Upper lobe of left lung (tissue), 6 donors: ENCODE data around the gene KMT2B. TPM values are rescaled to one million over a fixed set of nuclear protein-coding genes. Genes with fewer than 3 reads are reported as not detected.
A peak's percentile ranks its signal among the peaks of the same experiment; 100 is the strongest.
"Not testable (repeated sequence)": the region's sequence is repeated elsewhere in the genome, so short reads cannot be mapped to it uniquely, and the experiment has no call there.

Experiments
- ATAC-seq, 2 donors: fragments of 200-7000 bp; cut with Tn5 transposase; one replicate each; pipeline ENCODE4 v1.9.1; 2022; ENCODE audit warnings: mild to moderate bottlenecking in 2 of 2, moderate library complexity in 2 of 2; ENCODE audit not compliant: low FRiP score in 2 of 2
- DNase-seq, 2 donors: peaks; one replicate each; pipeline ENCODE4 v3.0.0-alpha.2; 2019 to 2020
- H3K27ac ChIP-seq, 4 donors: fragments of 200-600 bp; sonication (generic); one replicate each; pipeline ENCODE4 v1.5.1; 2016 to 2019
- H3K27me3 ChIP-seq, 4 donors: fragments of 200-600 bp; sonication (generic); one replicate each; pipeline ENCODE4 v1.5.1; 2017 to 2019
- H3K36me3 ChIP-seq, 4 donors: fragments of 200-600 bp; sonication (generic); one replicate each; pipeline ENCODE4 v1.5.1; 2016 to 2019
- H3K4me1 ChIP-seq, 4 donors: fragments of 200-600 bp; sonication (generic); one replicate each; pipeline ENCODE4 v1.5.1; 2018 to 2019
- H3K4me3 ChIP-seq, 4 donors: fragments of 200-600 bp; sonication (generic); one replicate each; pipeline ENCODE4 v1.5.1; 2017 to 2019; ENCODE audit warnings: mild to moderate bottlenecking in 2 of 4, moderate library complexity in 1 of 4
- H3K9me3 ChIP-seq, 4 donors: fragments of 200-600 bp; sonication (generic); one replicate each; pipeline ENCODE4 v1.5.1; 2018 to 2019
- EP300 ChIP-seq, 4 donors: sonication (generic); formaldehyde crosslinking; IDR thresholded peaks; one replicate each; pipeline ENCODE4 v1.5.1; 2017; ENCODE audit warnings: antibody characterized with exemption in 4 of 4, control low read depth in 2 of 4
- POLR2A ChIP-seq, 4 donors: fragments of 450-650 bp; IDR thresholded peaks; one replicate each; pipeline ENCODE4 v1.5.1; 2016 to 2017; ENCODE audit warnings: antibody characterized with exemption in 4 of 4, mild to moderate bottlenecking in 2 of 4
- POLR2AphosphoS5 ChIP-seq, 2 donors: sonication (generic); formaldehyde crosslinking; IDR thresholded peaks; one replicate each; pipeline ENCODE4 v1.5.1; 2017; ENCODE audit warnings: antibody characterized with exemption in 2 of 2
- WGBS, 2 donors: methylation state at CpG; one replicate each; pipeline ENCODE4 v1.1.5; 2017 to 2018; 5-methylcytosine and 5-hydroxymethylcytosine counted together
- total RNA-seq, 6 donors: library from RNA; depleted of rRNA in 4 of 6; stranded (reverse); fragments of >200 nt in 4 of 6; gene quantifications; one replicate each; pipeline versions ENCODE4 v1.1.0 to v1.2.1, GENCODE V29; 2016 to 2021
- TF ChIP-seq, protein P1 (sequence below), 6 experiments: fragments of 450-650 bp in 4 of 6; fragments of 200-600 bp in 2 of 6; sonication (generic) in 2 of 6; IDR thresholded peaks; one replicate each; pipeline ENCODE4 v1.5.1; 2016 to 2019; ENCODE audit warnings: antibody characterized with exemption in 6 of 6
- donor health status: DM: no; HTN: no; CAD: no; lungs with moderate emphysema.
- donor health status: DM: no; HTN: yes; CAD: no; lungs with severe emphysema.

KMT2B gene
- total RNA-seq, 6 donors from 2014 or later = 23.3 to 70.2 (median 37.3) TPM

DNA sequence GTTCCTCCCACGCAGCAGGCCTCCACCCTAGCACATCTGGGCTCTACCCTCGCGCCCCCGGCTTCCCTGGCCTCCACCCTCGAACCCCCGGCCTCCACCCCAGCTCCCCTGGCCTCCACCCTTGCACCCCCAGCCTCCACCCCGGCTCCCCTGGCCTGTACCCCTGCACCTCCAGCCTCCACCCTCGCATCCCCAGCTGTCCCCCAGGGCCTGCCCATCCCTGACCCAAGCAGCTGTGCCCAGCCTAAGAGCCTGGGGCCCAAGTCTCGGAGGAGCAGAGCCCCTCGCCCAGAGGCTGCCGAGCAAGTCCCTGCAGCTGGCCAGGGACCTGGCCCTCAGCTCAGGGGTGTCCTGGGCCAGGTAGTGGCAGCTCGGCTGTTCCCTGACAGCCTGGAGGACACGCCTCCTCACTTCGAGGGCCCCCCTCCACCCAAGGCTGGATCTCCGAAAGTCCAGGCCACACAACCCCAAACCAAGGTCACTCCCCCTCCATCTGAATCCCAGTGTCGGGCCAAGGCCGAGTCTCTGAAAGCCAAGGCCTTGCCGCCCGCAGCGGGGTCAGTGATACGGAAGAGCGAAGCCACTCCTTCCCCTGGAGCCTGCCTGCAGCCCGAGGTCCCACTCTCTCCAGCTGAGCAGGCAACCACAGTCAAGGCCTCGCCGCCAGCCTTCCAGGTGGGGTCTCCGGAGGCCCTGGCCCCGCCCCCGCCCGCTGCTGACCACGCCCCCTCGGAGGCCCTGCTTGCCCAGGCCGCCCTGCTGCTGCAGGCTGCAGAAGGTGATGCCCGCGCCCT, 49.7 kb downstream of the KMT2B start:
- Histone ChIP-seq H3K27ac (no peak overlapping the region), H3K27me3 (no peaks in the 10 kb centered on the region), H3K4me1 (no peaks in the 10 kb centered on the region), H3K4me3 (no peak overlapping the region), H3K36me3 (peaks cover 0 to 53% (median 27%) of the 10 kb centered on the region in 4 donors), H3K9me3 (no peaks in the 10 kb centered on the region)
- TF ChIP-seq, protein P1, sequence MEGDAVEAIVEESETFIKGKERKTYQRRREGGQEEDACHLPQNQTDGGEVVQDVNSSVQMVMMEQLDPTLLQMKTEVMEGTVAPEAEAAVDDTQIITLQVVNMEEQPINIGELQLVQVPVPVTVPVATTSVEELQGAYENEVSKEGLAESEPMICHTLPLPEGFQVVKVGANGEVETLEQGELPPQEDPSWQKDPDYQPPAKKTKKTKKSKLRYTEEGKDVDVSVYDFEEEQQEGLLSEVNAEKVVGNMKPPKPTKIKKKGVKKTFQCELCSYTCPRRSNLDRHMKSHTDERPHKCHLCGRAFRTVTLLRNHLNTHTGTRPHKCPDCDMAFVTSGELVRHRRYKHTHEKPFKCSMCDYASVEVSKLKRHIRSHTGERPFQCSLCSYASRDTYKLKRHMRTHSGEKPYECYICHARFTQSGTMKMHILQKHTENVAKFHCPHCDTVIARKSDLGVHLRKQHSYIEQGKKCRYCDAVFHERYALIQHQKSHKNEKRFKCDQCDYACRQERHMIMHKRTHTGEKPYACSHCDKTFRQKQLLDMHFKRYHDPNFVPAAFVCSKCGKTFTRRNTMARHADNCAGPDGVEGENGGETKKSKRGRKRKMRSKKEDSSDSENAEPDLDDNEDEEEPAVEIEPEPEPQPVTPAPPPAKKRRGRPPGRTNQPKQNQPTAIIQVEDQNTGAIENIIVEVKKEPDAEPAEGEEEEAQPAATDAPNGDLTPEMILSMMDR (IDR thresholded peaks at IDR 0.05) = no peak
- TF ChIP-seq EP300 (IDR thresholded peaks at IDR 0.05) (no peak), POLR2A (IDR thresholded peaks at IDR 0.05) (no peak), POLR2AphosphoS5 (IDR thresholded peaks at IDR 0.05) (no peak)
- DNase-seq (peak in 1 of 2 donors; percentile 80), ATAC-seq (peak; percentile 35 to 56)
- WGBS, 2 donors = 72 to 84% methylated on average over 19 to 29 of the region's 34 CpGs

DNA sequence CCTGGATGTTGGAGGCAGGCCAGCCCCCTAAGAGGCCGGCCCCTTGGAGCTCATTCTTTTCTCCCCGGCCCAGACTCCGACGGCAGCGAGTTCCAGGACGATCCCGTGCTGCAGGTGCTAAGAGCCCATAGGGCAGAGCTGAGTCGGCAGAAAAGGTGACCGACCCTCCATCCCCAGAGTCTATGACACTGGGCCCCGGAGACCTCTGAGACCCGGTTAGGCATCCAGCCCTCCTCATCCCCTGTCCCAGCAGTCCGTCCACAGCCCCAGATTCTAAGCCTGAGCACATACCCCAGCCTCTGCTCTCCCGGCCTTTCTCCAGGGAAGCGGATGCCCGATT, 50.2 kb downstream of the KMT2B start:
- Histone ChIP-seq H3K36me3 (peaks cover 0 to 50% (median 25%) of the 10 kb centered on the region in 4 donors), H3K27me3 (no peaks in the 10 kb centered on the region), H3K27ac (no peak overlapping the region), H3K9me3 (no peaks in the 10 kb centered on the region), H3K4me1 (no peaks in the 10 kb centered on the region), H3K4me3 (no peak overlapping the region)
- DNase-seq (no peak), ATAC-seq (no peak)
- WGBS, 2 donors = 80 to 88% methylated on average over 9 to 15 of the region's 15 CpGs
- TF ChIP-seq POLR2AphosphoS5 (IDR thresholded peaks at IDR 0.05) (no peak), EP300 (IDR thresholded peaks at IDR 0.05) (no peak), POLR2A (IDR thresholded peaks at IDR 0.05) (no peak)
- TF ChIP-seq, protein P1 (IDR thresholded peaks at IDR 0.05) = no peak

DNA sequence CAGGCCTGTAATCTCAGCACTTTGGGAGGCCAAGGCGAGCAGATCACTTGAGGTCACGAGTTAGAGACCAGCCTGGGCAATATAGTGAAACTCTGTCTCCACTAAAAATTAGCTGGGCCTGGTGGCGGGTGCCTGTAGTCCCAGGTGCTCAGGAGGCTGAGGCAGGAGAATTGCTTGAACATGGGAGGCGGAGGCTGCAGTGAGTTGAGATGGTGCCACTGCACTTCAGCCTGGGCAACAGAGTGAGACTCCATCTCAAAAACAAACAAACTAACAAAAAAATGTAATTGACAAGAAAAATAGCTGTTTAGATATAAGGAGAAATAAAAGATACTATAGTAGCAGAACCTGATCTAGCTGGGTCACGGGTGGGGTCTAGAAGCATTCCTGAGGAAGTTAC, 54.6 kb downstream of the KMT2B start:
- DNase-seq, H3K36me3 ChIP-seq, H3K9me3 ChIP-seq, H3K27ac ChIP-seq, H3K27me3 ChIP-seq, H3K4me3 ChIP-seq, ATAC-seq: not testable (repeated sequence)
- 94 to 98% methylated on average over 5 of the region's 5 CpGs for WGBS, 2 donors
- peaks cover 10 to 20% (median 14%) of the 10 kb centered on the region in 4 donors for H3K4me1 ChIP-seq

DNA sequence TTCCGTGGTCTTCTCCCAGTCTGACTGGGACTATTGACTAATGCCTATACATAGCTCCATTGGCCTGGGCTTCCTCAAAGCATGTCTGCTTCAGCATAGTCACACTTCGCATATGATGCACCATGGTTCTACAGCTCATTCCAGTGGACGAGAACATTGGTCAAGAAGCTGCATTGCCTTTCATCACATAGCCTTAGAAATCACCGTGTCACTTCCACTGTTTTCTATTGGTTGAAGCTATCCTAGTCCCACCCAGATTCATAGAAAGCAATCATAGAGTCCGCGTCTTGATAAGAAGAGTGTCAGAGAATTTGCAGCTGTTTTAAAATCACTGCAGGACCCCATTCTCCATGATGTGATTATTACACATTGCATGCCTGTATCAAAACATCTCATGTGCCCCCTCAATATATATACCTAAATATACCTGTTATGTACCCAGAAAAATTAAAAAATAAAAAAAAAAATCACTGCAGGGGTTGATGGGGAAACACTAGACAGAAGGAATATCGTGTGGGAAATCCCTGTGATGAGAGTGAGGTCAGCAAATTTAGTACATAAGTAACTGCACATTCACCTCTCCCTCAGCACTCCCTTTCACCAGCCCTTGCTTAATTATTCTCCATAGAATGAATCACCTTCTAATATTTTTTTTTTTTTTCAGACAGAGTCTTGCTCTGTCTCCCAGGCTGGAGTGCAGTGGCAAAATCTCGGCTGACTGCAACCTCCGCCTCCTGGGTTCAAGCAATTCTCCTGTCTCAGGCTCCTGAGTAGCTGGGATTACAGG, 55.4 kb downstream of the KMT2B start:
- Histone ChIP-seq H3K27ac (no peak overlapping the region), H3K27me3 (no peaks in the 10 kb centered on the region), H3K9me3 (no peaks in the 10 kb centered on the region), H3K4me1 (peaks cover 10 to 20% (median 14%) of the 10 kb centered on the region in 4 donors), H3K4me3 (no peak overlapping the region), H3K36me3 (peaks cover 0 to 1% (median under 1%) of the 10 kb centered on the region in 4 donors)
- DNase-seq (no peak), ATAC-seq (no peak)
- 54 to 65% methylated on average over 9 of the region's 9 CpGs for WGBS, 2 donors
- TF ChIP-seq, protein P1 (IDR thresholded peaks at IDR 0.05) = no peak
- TF ChIP-seq POLR2A (IDR thresholded peaks at IDR 0.05) = no peak
- TF ChIP-seq EP300 (IDR thresholded peaks at IDR 0.05) = no peak
- TF ChIP-seq POLR2AphosphoS5 (IDR thresholded peaks at IDR 0.05) = no peak

DNA sequence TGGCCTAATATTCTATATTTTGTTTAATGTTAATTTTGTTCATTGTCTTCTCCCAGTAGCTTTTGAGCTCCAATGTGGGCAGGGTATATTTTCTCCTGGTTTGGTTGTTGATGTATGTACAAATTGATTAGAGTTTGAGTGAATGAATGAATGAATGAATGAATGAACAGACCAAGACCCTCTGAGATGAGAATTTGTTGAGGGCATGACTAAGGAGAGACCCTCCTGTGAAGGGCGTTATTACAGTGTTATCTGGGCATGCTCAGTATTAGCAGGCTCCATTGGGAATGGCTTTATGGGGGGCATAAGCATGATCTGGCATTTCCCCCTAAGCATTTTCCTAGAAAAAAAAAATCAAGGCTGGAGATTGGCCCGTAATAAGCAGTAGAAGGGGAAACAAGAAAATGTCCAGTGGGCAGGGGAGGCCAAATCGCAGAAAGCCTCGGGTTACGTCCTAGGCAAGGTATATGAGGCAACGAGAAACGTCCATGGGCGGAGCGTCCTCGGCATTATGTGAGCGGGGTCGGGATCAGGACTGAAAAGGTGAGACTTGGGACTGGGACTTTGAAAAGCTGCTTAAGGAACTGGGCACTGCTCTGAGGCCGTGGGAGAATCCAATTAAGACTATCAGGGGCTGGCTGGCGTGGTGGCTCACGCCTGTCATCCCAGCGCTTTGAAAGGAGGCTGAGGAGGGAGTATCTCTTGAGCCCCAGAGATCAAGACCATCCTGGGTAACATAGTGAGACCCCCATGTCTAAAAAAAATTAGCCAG, 56.7 kb downstream of the KMT2B start:
- 41 to 56% methylated on average over 16 of the region's 16 CpGs for WGBS, 2 donors
- Histone ChIP-seq H3K4me1 (peaks cover 10 to 20% (median 14%) of the 10 kb centered on the region in 4 donors), H3K27me3 (no peaks in the 10 kb centered on the region), H3K4me3 (peak overlapping the region; percentile 20 to 98 (median 95)), H3K27ac (no peak overlapping the region), H3K9me3 (no peaks in the 10 kb centered on the region), H3K36me3 (peaks cover 0 to 4% (median 2%) of the 10 kb centered on the region in 4 donors)
- DNase-seq (no peak), ATAC-seq (no peak)
- TF ChIP-seq POLR2A (IDR thresholded peaks at IDR 0.05) (no peak), POLR2AphosphoS5 (IDR thresholded peaks at IDR 0.05) (no peak), EP300 (IDR thresholded peaks at IDR 0.05) (no peak)
- TF ChIP-seq, protein P1 (IDR thresholded peaks at IDR 0.05) = no peak
